AG04450 (cell line): ENCODE data around the gene CTBP1. TPM values are rescaled to one million over a fixed set of nuclear protein-coding genes. Genes with fewer than 3 reads are reported as not detected.

Experiments
- CTCF ChIA-PET: fragments of 300-600, 350-600 bp; formaldehyde crosslinking; extraction: SDS; loops from one replicate; lab custom pipeline; 2022; ENCODE audit warnings: antibody characterized with exemption, inconsistent platforms; lab: Charles Lee
- POLR2A ChIA-PET: fragments of 350-600 bp; formaldehyde crosslinking; extraction: SDS; loops from one replicate; lab custom pipeline; 2021; ENCODE audit warnings: antibody characterized with exemption, inconsistent platforms; lab: Yijun Ruan, JAX
- DNase-seq: peaks from one replicate; pipeline ENCODE4 v3.0.0-alpha.2; 2011; ENCODE audit warnings: low read depth, low spot score
- H3K27ac ChIP-seq: one replicate; pipeline ENCODE4 v1.5.1; 2012; ENCODE audit warnings: low read depth, low read length, control low read depth
- H3K27me3 ChIP-seq: one replicate; pipeline ENCODE4 v1.6.0; 2012; ENCODE audit warnings: low read length; ENCODE audit not compliant: control insufficient read depth, insufficient read depth
- H3K4me3 ChIP-seq: 2 replicates; pipeline ENCODE4 v1.5.1; 2011; ENCODE audit warnings: mild to moderate bottlenecking, low read depth, low read length, control low read depth
- H3K9me3 ChIP-seq: 2 replicates; pipeline ENCODE4 v1.5.1; 2012; ENCODE audit warnings: low read length; ENCODE audit not compliant: control insufficient read depth, insufficient read depth
- CTCF ChIP-seq: IDR thresholded peaks from 2 replicates; pipeline ENCODE4 v1.5.1; 2011; ENCODE audit warnings: low read depth, low read length, control low read depth, inconsistent platforms
- polyA plus RNA-seq: library from polyadenylated mRNA; depleted of rRNA; stranded (reverse); fragments of >200 nt; gene quantifications from 2 replicates; pipeline ENCODE4 v1.2.3, GENCODE V29; 2011

CTBP1 gene
- polyA plus RNA-seq, 1 experiment = 72.6 TPM

DNA sequence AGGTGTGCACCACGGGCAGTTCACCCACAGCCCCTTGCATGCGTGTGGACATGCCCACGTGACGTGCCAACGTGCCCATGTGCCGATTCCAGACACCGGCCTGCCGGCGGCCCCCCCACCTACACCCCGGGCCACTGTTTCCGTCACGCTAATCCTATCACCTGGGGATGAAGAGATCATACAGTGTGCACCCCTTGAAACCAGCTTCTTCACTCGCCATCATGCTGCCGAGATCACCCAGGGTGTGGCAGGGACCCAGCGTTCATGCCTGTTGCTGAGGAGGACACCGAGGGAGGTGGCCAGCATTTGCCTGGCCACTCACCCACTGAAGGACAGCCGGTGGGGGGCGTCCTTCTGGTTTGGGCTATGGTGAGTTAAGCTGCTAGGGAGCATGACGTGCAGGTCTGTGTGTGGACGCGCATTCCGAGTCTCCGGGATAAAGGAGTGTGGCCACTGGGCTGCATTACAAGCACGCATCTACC lies 14.1 kb downstream of the CTBP1 start:
- ChIA-PET CTCF (interaction anchor here (1.6 kb wide), 1 partner anchor 104 kb away, joined by 5 read pairs; no protein-coding TSS in a partner anchor), POLR2A (interaction anchor here (1.2 kb wide), 1 partner anchor 14 kb away, joined by 3 read pairs; the partner anchor contains the start of gene CTBP1)
- Histone ChIP-seq H3K9me3 (peaks cover 17% of the 10 kb centered on the region; the same call in 1 of the 2 replicates), H3K27me3 (no peaks in the 10 kb centered on the region), H3K4me3 (no peak overlapping the region), H3K27ac (no peak overlapping the region)
- no peak for DNase-seq
- TF ChIP-seq CTCF = no peak

GRCh38 chr4:1234309-1234695 lies 14.6 kb downstream of the CTBP1 start:
- POLR2A ChIA-PET = interaction anchor here (1.2 to 1.9 kb wide), 2 partner anchors 14 to 62 kb away, joined by 3 to 4 read pairs; partner anchors contain the start of genes CTBP1 and SPON2
- CTCF ChIA-PET = interaction anchor here (0.5 to 1.6 kb wide), 3 partner anchors 34 to 103 kb away, joined by 3 to 7 read pairs (median 5); no protein-coding TSS in a partner anchor
- Histone ChIP-seq H3K27ac (peak overlapping the region; percentile 21), H3K27me3 (no peaks in the 10 kb centered on the region), H3K9me3 (peaks cover 17% of the 10 kb centered on the region; the same call in 1 of the 2 replicates), H3K4me3 (no peak overlapping the region)
- no peak for DNase-seq
- no peak for TF ChIP-seq CTCF

GRCh38 chr4:1233641-1234308 lies 15.2 kb downstream of the CTBP1 start:
- peak overlapping the region; percentile 21 for H3K27ac ChIP-seq
- TF ChIP-seq CTCF = peak; percentile 60
- CTCF ChIA-PET = interaction anchor here (0.5 to 1.6 kb wide), 3 partner anchors 34 to 103 kb away, joined by 3 to 7 read pairs (median 5); no protein-coding TSS in a partner anchor

GRCh38 chr4:1232661-1233621 lies 16.0 kb downstream of the CTBP1 start:
- Histone ChIP-seq H3K9me3 (peaks cover 22% of the 10 kb centered on the region; the same call in 1 of the 2 replicates), H3K27ac (no peak overlapping the region), H3K4me3 (no peak overlapping the region), H3K27me3 (no peaks in the 10 kb centered on the region)
- DNase-seq = no peak
- TF ChIP-seq CTCF = no peak
- POLR2A ChIA-PET = interaction anchor here (1.2 to 1.9 kb wide), 2 partner anchors 16 to 60 kb away, joined by 3 to 4 read pairs; partner anchors contain the start of genes CTBP1 and SPON2
- CTCF ChIA-PET = interaction anchor here (1.6 kb wide), 1 partner anchor 102 kb away, joined by 5 read pairs; no protein-coding TSS in a partner anchor

More at GRCh38 chr4:1233641-1234308, 15.2 kb downstream of the CTBP1 start:
- Histone ChIP-seq H3K4me3 (no peak overlapping the region), H3K27me3 (no peaks in the 10 kb centered on the region), H3K9me3 (peaks cover 17% of the 10 kb centered on the region; the same call in 1 of the 2 replicates)
- DNase-seq = no peak
- POLR2A ChIA-PET = interaction anchor here (1.2 to 1.9 kb wide), 2 partner anchors 15 to 61 kb away, joined by 3 to 4 read pairs; partner anchors contain the start of genes CTBP1 and SPON2
